ENCODE measurements around the gene GABRA4.

DNA sequence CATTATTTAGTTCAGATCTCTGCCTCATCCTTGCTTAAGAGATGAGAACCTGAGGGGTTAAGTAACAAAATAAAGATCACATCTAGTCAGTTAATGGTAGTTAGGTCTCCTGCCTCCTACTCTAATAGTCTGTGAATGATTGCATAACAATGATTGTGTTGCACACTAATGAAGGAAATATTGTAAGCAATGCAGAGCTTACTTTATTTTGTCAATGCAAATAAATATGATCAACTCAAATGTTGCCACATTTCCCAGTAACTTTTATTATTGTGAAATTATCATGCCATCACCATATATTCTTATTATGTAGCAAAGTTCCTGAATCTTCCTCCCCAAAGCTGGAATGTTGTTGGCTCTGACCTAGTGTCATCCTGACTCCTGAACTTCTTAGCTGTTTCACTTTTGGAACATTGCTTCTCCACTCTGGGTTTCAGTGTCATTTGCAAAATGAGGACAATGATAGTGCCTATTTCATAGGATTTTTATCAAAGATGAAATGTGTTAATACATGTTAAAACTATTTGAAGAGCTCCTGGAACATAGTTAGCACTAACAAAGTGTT is 17.0 kb upstream of the GABRA4 start:
- TF ChIP-seq, protein P1, sequence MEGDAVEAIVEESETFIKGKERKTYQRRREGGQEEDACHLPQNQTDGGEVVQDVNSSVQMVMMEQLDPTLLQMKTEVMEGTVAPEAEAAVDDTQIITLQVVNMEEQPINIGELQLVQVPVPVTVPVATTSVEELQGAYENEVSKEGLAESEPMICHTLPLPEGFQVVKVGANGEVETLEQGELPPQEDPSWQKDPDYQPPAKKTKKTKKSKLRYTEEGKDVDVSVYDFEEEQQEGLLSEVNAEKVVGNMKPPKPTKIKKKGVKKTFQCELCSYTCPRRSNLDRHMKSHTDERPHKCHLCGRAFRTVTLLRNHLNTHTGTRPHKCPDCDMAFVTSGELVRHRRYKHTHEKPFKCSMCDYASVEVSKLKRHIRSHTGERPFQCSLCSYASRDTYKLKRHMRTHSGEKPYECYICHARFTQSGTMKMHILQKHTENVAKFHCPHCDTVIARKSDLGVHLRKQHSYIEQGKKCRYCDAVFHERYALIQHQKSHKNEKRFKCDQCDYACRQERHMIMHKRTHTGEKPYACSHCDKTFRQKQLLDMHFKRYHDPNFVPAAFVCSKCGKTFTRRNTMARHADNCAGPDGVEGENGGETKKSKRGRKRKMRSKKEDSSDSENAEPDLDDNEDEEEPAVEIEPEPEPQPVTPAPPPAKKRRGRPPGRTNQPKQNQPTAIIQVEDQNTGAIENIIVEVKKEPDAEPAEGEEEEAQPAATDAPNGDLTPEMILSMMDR (conservative IDR thresholded peaks at IDR 0.05 in 1 of 2, IDR thresholded peaks at IDR 0.05 in 1 of 2; ENCODE audit: low read depth in 1 of 2, low read length in 2 of 2), result no peak
- no peak for TF ChIP-seq EZH2 (IDR thresholded peaks at IDR 0.05; ENCODE audit: low read length, missing control alignments)

All from fibroblast of lung (primary cell).